SK-N-SH treated with all-trans-retinoic acid at 6 μM for 48 hours (cell line): ENCODE measurements around the gene PAK4.

ENCODE experiments used
- ATAC-seq: fragments of 200-7000 bp; cut with Tn5 transposase; 3 replicates; pipeline ENCODE4 v1.9.1; 2020; ENCODE audit warnings: mild to moderate bottlenecking, moderate library complexity
- ARNTL ChIP-seq: fragments of 450-650 bp; formaldehyde crosslinking; IDR thresholded peaks from 2 replicates; pipeline ENCODE4 v1.5.0; 2020; ENCODE audit warnings: low read depth, mild to moderate bottlenecking, moderate library complexity, borderline replicate concordance
- CSDC2 ChIP-seq: fragments of 250-450 bp; sonication (Bioruptor Pico); IDR thresholded peaks from 2 replicates; pipeline ENCODE4 v1.5.0; 2020; ENCODE audit warnings: mild to moderate bottlenecking, moderate library complexity
- ESRRG ChIP-seq: fragments of 250-450 bp; sonication (Bioruptor Pico); IDR thresholded peaks from 2 replicates; pipeline ENCODE4 v1.6.1; 2021; ENCODE audit warnings: mild to moderate bottlenecking
- GLIS3 ChIP-seq: fragments of 250-450 bp; sonication (Bioruptor Pico); IDR thresholded peaks from 2 replicates; pipeline ENCODE4 v1.5.0; 2020; ENCODE audit warnings: mild to moderate bottlenecking, moderate library complexity
- ISL1 ChIP-seq: fragments of 250-450 bp; sonication (Bioruptor Pico); IDR thresholded peaks from 2 replicates; pipeline ENCODE4 v2.1.2; 2022; ENCODE audit warnings: mild to moderate bottlenecking, moderate library complexity
- OSR1 ChIP-seq: fragments of 250-450 bp; sonication (Bioruptor Pico); IDR thresholded peaks from 2 replicates; pipeline ENCODE4 v1.8.0; 2022; ENCODE audit warnings: moderate library complexity, mild to moderate bottlenecking, inconsistent platforms
- PPARA ChIP-seq: fragments of 250-450 bp; sonication (Bioruptor Pico); IDR thresholded peaks from 2 replicates; pipeline ENCODE4 v1.5.0; 2020; ENCODE audit warnings: mild to moderate bottlenecking, borderline replicate concordance
- RARB ChIP-seq: fragments of 250-450 bp; sonication (Bioruptor Pico); IDR thresholded peaks from 2 replicates; pipeline ENCODE4 v1.8.0; 2021; ENCODE audit warnings: mild to moderate bottlenecking, moderate library complexity
- SNAI2 ChIP-seq: fragments of 250-450 bp; sonication (Bioruptor Pico); IDR thresholded peaks from 2 replicates; pipeline ENCODE4 v1.5.0; 2020; ENCODE audit warnings: mild to moderate bottlenecking, moderate library complexity
- TCF4 ChIP-seq: fragments of 250-450 bp; sonication (Bioruptor Pico); IDR thresholded peaks from 2 replicates; pipeline ENCODE4 v1.8.0; 2021; ENCODE audit warnings: mild to moderate bottlenecking, moderate library complexity, borderline replicate concordance
- TOX ChIP-seq: fragments of 250-450 bp; sonication (Bioruptor Pico); IDR thresholded peaks from 2 replicates; pipeline ENCODE4 v1.8.0; 2021; ENCODE audit warnings: mild to moderate bottlenecking, moderate library complexity, borderline replicate concordance
- ZC3H10 ChIP-seq: fragments of 250-450 bp; sonication (Bioruptor Pico); IDR thresholded peaks from 2 replicates; pipeline ENCODE4 v1.5.1; 2021; ENCODE audit warnings: mild to moderate bottlenecking, moderate library complexity
- ZFP3 ChIP-seq: fragments of 250-450 bp; sonication (Bioruptor Pico); IDR thresholded peaks from 2 replicates; pipeline ENCODE4 v1.5.0; 2020; ENCODE audit warnings: mild to moderate bottlenecking, moderate library complexity
- ZNF565 ChIP-seq: fragments of 450-650 bp; formaldehyde crosslinking; conservative IDR thresholded peaks from 2 replicates; pipeline ENCODE4 v1.5.0; 2020; ENCODE audit warnings: low read depth, mild to moderate bottlenecking, moderate library complexity
- ZNF70 ChIP-seq: fragments of 450-650 bp; formaldehyde crosslinking; IDR thresholded peaks from 2 replicates; pipeline ENCODE4 v1.5.0; 2020; ENCODE audit warnings: mild to moderate bottlenecking, moderate library complexity
- ZNF8 ChIP-seq: fragments of 450-650 bp; formaldehyde crosslinking; IDR thresholded peaks from 2 replicates; pipeline ENCODE4 v1.5.0; 2020; ENCODE audit warnings: mild to moderate bottlenecking, moderate library complexity
- TF ChIP-seq, protein P1 (sequence below): fragments of 250-450 bp; sonication (Bioruptor Pico); IDR thresholded peaks from 2 replicates; pipeline ENCODE4 v1.5.1; 2020; ENCODE audit warnings: low read depth, mild to moderate bottlenecking, moderate library complexity
- TF ChIP-seq, protein P2 (sequence below): fragments of 250-450 bp; sonication (Bioruptor Pico); IDR thresholded peaks from 2 replicates; pipeline ENCODE4 v1.5.0; 2020; ENCODE audit warnings: mild to moderate bottlenecking, moderate library complexity
- TF ChIP-seq, protein P3 (sequence below): fragments of 250-450 bp; sonication (Bioruptor Pico); IDR thresholded peaks from 2 replicates; pipeline ENCODE4 v1.8.0; 2020; ENCODE audit warnings: mild to moderate bottlenecking, moderate library complexity, borderline replicate concordance
- TF ChIP-seq, protein P4 (sequence below): fragments of 250-450 bp; sonication (Bioruptor Pico); IDR thresholded peaks from 2 replicates; pipeline ENCODE4 v1.5.1; 2021; ENCODE audit warnings: mild to moderate bottlenecking, moderate library complexity
- TF ChIP-seq, protein P5 (sequence below): fragments of 250-450 bp; sonication (Bioruptor Pico); IDR thresholded peaks from 2 replicates; pipeline ENCODE4 v1.8.0; 2021; ENCODE audit warnings: low read depth, mild to moderate bottlenecking, moderate library complexity, borderline replicate concordance

PAK4 gene

DNA sequence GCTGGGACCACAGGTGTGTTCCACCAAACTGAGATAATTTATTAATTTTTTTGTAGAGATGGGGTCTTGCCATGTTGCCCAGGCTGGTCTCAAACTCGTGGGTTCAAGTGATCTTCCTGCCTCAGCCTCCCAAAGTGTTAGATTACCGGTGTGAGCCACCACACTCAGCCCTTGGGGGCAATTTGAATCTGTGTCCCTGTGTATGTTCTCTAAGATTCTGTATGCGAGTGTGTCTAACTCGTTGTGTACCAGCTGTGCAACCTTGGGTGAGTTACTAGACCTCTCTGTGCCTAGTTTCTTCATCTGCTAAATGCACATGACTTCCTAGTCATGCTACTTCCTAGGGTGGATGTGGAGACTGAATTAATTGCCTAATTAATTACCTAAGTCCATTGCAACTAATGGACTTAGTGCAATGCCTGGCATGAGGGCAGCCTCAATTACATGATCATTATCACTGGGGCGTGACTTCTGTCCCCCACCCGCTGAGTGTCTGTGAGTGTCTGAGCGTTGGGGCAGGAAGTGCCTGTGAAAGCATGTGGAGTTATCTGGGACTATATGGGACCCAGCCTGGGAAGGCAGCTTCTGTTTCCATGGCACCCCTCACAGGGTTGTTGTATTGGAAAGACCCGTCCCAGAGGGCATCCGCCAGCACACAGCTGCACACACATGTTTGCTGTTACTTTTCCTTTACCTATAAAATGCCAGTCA, 69.4 kb downstream of the PAK4 start:
- peak; percentile 15; the same call in 1 of the 3 replicates for ATAC-seq
- TF ChIP-seq TOX (CRISPR knock-in tag) (no peak), ISL1 (no peak), ZC3H10 (CRISPR knock-in tag) (no peak), ZFP3 (no peak), ARNTL (no peak), ESRRG (CRISPR knock-in tag) (no peak), OSR1 (no peak), GLIS3 (CRISPR knock-in tag) (no peak), TCF4 (CRISPR knock-in tag) (no peak), ZNF8 (no peak), PPARA (CRISPR knock-in tag) (no peak), ZNF70 (CRISPR knock-in tag) (no peak), RARB (CRISPR knock-in tag) (no peak)
- TF ChIP-seq, protein P1, sequence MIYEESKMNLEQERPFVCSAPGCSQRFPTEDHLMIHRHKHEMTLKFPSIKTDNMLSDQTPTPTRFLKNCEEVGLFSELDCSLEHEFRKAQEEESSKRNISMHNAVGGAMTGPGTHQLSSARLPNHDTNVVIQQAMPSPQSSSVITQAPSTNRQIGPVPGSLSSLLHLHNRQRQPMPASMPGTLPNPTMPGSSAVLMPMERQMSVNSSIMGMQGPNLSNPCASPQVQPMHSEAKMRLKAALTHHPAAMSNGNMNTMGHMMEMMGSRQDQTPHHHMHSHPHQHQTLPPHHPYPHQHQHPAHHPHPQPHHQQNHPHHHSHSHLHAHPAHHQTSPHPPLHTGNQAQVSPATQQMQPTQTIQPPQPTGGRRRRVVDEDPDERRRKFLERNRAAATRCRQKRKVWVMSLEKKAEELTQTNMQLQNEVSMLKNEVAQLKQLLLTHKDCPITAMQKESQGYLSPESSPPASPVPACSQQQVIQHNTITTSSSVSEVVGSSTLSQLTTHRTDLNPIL (CRISPR knock-in tag) = no peak
- TF ChIP-seq, protein P2, sequence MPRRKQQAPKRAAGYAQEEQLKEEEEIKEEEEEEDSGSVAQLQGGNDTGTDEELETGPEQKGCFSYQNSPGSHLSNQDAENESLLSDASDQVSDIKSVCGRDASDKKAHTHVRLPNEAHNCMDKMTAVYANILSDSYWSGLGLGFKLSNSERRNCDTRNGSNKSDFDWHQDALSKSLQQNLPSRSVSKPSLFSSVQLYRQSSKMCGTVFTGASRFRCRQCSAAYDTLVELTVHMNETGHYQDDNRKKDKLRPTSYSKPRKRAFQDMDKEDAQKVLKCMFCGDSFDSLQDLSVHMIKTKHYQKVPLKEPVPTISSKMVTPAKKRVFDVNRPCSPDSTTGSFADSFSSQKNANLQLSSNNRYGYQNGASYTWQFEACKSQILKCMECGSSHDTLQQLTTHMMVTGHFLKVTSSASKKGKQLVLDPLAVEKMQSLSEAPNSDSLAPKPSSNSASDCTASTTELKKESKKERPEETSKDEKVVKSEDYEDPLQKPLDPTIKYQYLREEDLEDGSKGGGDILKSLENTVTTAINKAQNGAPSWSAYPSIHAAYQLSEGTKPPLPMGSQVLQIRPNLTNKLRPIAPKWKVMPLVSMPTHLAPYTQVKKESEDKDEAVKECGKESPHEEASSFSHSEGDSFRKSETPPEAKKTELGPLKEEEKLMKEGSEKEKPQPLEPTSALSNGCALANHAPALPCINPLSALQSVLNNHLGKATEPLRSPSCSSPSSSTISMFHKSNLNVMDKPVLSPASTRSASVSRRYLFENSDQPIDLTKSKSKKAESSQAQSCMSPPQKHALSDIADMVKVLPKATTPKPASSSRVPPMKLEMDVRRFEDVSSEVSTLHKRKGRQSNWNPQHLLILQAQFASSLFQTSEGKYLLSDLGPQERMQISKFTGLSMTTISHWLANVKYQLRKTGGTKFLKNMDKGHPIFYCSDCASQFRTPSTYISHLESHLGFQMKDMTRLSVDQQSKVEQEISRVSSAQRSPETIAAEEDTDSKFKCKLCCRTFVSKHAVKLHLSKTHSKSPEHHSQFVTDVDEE (CRISPR knock-in tag) = no peak
- TF ChIP-seq, protein P3, sequence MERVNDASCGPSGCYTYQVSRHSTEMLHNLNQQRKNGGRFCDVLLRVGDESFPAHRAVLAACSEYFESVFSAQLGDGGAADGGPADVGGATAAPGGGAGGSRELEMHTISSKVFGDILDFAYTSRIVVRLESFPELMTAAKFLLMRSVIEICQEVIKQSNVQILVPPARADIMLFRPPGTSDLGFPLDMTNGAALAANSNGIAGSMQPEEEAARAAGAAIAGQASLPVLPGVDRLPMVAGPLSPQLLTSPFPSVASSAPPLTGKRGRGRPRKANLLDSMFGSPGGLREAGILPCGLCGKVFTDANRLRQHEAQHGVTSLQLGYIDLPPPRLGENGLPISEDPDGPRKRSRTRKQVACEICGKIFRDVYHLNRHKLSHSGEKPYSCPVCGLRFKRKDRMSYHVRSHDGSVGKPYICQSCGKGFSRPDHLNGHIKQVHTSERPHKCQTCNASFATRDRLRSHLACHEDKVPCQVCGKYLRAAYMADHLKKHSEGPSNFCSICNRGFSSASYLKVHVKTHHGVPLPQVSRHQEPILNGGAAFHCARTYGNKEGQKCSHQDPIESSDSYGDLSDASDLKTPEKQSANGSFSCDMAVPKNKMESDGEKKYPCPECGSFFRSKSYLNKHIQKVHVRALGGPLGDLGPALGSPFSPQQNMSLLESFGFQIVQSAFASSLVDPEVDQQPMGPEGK (CRISPR knock-in tag) = no peak
- TF ChIP-seq, protein P4, sequence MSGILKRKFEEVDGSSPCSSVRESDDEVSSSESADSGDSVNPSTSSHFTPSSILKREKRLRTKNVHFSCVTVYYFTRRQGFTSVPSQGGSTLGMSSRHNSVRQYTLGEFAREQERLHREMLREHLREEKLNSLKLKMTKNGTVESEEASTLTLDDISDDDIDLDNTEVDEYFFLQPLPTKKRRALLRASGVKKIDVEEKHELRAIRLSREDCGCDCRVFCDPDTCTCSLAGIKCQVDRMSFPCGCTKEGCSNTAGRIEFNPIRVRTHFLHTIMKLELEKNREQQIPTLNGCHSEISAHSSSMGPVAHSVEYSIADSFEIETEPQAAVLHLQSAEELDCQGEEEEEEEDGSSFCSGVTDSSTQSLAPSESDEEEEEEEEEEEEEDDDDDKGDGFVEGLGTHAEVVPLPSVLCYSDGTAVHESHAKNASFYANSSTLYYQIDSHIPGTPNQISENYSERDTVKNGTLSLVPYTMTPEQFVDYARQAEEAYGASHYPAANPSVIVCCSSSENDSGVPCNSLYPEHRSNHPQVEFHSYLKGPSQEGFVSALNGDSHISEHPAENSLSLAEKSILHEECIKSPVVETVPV = no peak

DNA sequence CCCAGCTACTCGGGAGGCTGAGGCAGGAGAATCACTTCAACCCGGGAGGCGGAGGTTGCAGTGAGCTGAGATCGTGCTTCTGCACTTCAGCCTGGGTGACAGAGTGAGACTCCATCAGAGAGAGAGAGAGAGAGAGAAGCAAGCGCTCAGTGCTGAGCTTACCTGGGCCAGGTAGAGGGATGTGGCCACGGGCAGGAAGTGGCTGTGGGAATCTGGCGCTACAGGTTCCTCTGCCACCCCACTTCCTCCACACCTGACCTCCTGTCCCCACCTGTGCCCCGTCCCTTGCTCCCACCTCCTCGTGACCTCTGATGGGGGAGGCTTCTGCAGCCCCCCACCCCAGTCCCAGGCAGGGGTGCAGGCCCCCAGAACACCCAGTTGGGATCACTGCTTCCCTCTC, 70.2 kb downstream of the PAK4 start:
- TF ChIP-seq ZNF565 (CRISPR knock-in tag) (no peak), ZNF70 (CRISPR knock-in tag) (no peak), CSDC2 (CRISPR knock-in tag) (no peak), PPARA (CRISPR knock-in tag) (no peak), TOX (CRISPR knock-in tag) (no peak), OSR1 (no peak), GLIS3 (CRISPR knock-in tag) (no peak), TCF4 (CRISPR knock-in tag) (no peak)
- ATAC-seq = no peak

DNA sequence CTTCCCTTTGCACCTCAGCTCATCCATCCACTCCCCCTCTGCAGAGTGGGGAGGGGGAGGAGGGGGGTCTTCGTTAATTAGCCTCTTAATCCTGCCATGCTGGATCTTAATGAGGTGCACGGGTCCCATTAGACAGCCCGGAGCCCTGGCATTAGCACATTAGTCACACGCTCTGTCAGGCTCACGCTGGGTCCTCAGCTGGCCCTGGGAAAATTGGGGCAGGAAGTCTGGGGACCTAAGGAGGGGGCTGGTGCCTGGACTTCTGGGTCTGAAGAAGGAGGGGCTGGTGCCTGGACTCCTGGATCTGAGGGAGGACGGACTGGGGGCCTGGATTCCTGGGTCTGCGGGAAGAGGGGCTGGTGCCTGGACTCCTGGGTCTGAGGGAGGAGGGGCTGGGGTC, 70.7 kb downstream of the PAK4 start:
- ATAC-seq = no peak
- TF ChIP-seq TCF4 (CRISPR knock-in tag) (no peak), ARNTL (no peak), ZC3H10 (CRISPR knock-in tag) (no peak), ZFP3 (no peak)

DNA sequence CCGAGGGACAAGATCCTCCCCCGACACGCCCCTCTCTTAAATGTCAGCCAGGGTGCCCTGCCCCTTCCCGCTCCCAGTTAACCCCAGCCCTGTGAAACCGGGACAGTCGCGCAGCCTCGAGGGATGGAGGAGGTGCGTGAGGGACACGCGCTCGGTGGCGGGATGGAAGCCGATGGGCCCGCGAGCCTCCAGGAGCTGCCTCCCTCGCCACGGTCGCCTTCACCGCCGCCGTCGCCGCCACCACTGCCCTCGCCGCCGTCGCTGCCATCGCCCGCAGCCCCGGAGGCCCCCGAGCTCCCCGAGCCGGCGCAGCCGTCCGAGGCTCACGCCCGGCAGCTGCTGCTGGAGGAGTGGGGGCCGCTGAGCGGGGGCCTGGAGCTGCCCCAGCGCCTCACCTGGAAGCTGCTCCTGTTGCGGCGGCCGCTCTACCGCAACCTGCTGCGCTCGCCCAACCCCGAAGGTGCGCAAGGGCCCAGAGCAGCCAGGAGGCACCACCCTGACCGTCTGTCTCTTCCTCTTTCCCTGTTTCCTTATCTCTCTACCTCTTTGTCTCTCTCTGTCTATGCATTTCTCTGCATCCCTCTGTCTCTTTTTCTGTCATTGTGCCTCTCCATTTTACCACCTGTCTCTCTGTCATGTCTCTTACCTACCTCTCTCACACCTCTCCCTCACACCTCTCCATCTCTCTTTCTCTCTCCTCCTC, 71.4 kb downstream of the PAK4 start, which contains the start of gene NCCRP1:
Gene NCCRP1 (plus strand): TSS at position 105 of the 703 bp plus-strand sequence. CDS start 19 bp downstream, at position 124.
- ATAC-seq = peak; percentile 19
- no peak for TF ChIP-seq SNAI2 (CRISPR knock-in tag)
- no peak for TF ChIP-seq OSR1
- TF ChIP-seq RARB (CRISPR knock-in tag) = no peak
- no peak for TF ChIP-seq TOX (CRISPR knock-in tag)
- TF ChIP-seq ARNTL = no peak
- TF ChIP-seq, protein P4 = no peak
- TF ChIP-seq, protein P3 (CRISPR knock-in tag) = no peak
- TF ChIP-seq, protein P5, sequence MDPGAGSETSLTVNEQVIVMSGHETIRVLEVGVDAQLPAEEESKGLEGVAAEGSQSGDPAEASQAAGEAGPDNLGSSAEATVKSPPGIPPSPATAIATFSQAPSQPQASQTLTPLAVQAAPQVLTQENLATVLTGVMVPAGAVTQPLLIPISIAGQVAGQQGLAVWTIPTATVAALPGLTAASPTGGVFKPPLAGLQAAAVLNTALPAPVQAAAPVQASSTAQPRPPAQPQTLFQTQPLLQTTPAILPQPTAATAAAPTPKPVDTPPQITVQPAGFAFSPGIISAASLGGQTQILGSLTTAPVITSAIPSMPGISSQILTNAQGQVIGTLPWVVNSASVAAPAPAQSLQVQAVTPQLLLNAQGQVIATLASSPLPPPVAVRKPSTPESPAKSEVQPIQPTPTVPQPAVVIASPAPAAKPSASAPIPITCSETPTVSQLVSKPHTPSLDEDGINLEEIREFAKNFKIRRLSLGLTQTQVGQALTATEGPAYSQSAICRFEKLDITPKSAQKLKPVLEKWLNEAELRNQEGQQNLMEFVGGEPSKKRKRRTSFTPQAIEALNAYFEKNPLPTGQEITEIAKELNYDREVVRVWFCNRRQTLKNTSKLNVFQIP (CRISPR knock-in tag) = no peak
- no peak for TF ChIP-seq CSDC2 (CRISPR knock-in tag)
- TF ChIP-seq ZFP3 = no peak
- no peak for TF ChIP-seq ZNF565 (CRISPR knock-in tag)
